HG03025 (cell line): ENCODE data around the gene MAVS.

Source experiments
- ATAC-seq: cut with Tn5 transposase; IDR thresholded peaks from one replicate; pipeline ENCODE4 v1.9.1; 2021; ENCODE audit warnings: mild to moderate bottlenecking, moderate library complexity; ENCODE audit not compliant: unreplicated experiment, low FRiP score

MAVS gene

DNA sequence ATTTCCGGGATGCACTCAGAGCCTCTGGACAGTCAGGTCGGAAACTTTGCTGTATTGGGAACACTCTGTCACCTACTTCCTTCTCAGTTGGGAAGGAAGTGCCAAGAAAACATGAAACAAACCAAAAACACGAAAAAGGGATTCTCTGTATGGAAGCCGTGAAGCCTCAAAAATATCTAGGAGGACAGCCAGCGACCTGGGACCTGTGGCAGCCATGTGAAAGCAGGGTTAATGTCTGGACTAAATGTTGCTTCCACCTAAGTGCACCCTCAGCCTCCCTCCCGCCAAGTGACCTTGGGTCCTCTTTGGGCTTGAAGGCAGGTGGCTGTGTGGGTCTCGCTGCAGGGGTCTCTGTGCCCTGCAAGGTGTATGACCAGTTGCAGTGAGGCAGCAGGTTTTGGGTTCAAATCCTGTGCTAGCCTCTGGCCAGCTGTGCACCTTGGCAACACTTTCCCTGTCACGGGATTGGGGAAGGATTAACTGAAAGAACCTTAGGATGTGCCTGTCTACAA lies 851 bp downstream of the MAVS start:
- ATAC-seq, result no peak

DNA sequence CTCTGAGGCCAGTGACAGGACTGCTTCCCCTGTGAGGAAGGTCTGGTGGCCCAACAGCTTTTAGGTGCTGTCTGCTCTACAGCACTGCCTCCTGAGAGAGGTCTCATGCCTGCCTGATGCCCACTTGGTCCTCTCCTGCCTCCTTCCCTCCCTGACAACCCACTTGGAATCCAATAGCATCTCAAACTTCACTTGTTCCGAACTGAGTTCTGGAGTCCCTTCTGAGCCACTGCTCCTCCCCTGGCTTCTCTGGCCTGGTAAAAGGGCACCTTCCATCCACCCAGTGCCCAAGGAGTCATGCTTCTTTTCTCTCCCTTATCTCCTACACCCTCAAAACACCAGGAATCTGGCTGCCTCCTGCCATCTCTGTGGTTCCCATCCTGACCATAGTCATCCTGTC lies 1.9 kb downstream of the MAVS start:
- ATAC-seq, result no peak

DNA sequence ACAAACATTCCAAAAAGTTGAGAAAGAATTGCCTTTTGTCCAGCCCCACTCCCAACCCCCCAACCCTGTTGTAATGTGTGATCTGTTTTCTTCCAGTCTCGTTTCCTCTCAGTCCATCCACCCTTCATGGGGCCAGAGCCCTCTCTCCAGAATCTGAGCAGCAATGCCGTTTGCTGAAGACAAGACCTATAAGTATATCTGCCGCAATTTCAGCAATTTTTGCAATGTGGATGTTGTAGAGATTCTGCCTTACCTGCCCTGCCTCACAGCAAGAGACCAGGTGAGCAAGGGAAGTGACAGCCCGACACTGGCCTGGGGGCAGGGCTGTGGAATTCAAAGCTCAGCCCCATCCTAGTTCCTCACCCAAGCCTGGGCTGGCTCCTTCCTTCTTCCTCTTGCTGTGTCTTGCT lies 7.8 kb downstream of the MAVS start:
- ATAC-seq, result no peak

DNA sequence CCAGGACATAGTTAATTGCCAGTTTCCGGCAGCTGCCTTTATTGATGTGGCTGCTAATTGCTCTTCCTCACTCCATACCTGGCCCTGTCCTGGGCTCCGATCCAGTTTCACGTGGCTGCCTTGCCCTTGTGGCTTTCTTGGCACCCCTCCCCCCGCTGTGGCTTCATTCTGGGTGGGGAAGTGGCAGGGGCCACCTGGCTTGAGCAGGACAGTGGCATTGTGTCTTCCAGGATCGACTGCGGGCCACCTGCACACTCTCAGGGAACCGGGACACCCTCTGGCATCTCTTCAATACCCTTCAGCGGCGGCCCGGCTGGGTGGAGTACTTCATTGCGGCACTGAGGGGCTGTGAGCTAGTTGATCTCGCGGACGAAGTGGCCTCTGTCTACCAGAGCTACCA lies 10.8 kb downstream of the MAVS start:
- no peak for ATAC-seq

DNA sequence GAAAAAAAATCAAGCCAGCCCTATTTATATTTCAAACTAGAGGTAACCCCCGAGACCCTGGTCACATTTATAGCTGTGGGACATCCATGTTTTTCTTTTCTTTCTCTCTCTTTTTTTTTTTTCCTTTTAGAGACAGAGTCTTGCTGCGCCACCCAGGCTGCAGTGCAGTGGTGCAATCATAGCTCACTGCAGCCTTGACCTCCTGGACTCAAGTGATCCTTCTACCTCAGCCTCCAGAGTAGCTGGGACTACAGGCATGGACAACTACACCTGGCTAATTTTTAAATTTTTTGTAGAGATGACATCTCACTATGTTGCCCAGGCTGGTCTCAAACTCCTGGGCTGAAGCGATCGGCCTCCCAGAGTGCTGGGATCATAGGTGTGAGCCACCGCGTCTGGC lies 12.1 kb downstream of the MAVS start:
- ATAC-seq, result no peak

DNA sequence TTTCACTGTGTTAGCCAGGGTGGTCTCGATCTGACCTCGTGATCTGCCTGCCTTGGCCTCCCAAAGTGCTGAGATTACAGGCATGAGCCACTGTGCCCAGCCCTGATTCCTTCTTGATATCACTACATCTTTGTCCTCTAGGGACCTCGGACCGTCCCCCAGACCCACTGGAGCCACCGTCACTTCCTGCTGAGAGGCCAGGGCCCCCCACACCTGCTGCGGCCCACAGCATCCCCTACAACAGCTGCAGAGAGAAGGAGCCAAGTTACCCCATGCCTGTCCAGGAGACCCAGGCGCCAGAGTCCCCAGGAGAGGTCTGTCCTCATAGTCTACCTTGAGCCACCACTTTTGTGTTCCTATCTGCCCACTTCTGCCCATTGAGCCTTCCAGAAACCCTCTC lies 14.6 kb downstream of the MAVS start:
- ATAC-seq, result no peak

DNA sequence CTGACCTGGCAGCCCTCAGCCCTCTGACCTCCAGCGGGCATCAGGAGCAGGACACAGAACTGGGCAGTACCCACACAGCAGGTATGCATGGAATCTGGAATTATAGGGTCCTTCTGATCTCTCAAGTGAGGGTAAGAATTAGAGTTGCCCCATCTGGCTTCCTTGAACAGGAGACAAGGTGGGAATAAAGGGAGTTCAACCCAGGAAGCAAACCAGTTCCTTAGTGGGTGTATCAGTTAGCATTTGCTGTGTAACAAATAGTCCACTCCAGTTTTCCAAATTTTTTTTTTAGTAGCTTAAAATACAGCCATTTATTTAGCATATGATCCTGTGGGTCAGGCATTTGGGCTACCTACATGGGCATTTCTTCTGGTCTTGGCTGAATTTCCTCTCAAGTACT lies 15.7 kb downstream of the MAVS start:
- ATAC-seq, result no peak

DNA sequence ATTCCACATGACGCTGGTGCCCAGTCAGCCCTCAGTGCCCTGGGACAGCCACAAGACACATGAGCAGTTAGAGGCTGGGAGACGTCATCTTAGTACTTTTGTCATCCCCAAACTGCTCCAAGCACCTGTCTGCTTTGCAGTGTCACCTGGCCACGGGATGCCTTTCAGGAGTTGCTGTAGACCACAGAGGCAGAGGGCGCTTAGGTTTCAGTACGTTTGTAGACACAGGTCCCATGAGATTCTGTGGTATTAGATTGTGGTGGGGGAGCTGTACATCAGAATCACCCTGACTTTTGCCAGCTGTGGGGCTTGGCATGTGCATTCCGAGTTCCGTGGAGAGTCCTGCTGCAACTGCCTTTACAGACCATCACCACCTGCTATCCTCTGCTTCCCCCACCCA lies 16.7 kb downstream of the MAVS start:
- no peak for ATAC-seq

DNA sequence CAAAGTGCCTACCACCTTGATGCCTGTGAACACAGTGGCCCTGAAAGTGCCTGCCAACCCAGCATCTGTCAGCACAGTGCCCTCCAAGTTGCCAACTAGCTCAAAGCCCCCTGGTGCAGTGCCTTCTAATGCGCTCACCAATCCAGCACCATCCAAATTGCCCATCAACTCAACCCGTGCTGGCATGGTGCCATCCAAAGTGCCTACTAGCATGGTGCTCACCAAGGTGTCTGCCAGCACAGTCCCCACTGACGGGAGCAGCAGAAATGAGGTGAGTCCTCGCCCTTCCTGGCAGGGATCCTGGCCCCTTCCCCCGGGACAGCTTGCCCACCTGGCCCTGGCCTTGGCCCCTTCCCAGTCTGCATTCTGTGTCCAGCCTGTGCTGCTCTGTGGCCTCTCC lies 17.9 kb downstream of the MAVS start:
- ATAC-seq, result no peak

DNA sequence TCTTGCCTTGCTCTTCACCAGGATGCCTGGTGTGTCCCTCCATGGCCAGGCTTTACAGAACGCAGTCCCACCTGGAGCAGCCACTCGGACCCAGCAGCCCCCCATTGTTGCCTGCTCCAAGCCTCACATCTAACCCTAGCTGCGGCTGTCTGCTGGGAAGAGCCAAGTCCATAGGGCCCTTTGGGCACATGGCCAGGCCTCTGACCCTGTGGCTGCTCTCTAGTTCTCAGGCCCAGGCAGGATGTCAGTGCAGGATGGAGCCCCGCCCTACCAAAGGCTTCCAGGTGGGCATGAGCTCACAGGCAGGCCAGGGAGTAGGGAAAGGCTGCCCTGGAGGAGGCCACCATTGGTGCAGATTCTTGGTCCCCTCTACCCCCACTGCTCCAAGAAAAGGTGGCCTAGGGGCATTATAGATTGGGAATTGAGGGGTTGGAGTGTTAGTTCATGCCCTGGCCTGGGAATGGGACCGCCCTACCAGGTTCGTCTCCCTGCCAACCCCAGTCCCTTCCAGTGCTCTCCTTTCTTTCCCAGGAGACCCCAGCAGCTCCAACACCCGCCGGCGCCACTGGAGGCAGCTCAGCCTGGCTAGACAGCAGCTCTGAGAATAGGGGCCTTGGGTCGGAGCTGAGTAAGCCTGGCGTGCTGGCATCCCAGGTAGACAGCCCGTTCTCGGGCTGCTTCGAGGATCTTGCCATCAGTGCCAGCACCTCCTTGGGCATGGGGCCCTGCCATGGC lies 18.7 kb downstream of the MAVS start:
- no peak for ATAC-seq

DNA sequence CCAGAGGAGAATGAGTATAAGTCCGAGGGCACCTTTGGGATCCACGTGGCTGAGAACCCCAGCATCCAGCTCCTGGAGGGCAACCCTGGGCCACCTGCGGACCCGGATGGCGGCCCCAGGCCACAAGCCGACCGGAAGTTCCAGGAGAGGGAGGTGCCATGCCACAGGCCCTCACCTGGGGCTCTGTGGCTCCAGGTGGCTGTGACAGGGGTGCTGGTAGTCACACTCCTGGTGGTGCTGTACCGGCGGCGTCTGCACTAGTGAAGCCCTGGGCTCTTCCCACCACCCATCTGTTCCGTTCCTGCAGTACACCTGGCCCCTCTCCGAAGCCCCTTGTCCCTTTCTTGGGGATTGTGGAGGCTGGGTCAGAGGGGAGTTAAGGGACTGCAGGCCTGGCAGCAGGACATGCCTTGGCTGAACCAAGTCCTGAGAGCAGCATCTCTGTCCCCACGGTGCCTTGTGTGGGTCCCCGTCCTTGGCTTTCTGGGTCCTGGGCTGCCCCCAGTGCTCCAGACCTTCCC lies 19.3 kb downstream of the MAVS start:
- no peak for ATAC-seq

DNA sequence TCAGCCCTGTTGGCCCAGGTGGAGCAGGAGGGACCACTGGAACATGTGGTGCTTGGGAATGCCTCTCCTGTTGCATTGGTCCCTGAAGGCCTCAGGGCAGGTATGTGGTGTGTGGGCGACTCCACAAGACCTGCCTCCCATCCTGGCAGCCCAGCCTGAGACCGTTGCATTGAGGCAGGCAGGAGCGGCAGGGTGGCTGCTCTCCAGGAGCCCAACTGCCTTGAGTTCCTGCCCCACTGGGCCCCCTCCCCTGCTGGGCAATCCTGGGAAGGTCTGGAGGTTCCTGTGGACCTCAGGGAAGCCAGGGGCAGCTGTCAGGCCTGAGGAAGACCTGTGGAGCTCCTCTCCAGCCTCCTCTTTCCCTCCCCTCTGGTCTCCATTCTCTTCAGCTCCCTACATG lies 19.8 kb downstream of the MAVS start:
- ATAC-seq, result no peak

DNA sequence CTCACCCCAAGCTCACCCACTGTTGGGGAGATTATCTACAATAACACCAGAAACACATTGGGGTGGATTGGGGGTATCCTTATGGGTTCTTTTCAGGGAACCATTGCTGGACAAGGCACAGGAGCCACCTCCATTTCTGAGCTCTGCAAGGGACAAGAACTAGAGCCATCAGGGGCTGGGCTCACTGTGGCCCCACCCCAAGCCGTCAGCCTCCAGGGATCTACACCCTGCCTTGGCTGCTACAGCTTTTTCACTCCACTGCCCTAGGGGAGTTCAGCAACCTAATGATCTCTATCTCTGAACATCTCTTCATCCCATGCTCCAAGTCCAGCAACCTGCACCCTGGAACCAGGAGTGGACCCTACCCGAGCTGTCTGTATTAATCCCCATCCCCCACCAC lies 21.2 kb downstream of the MAVS start:
- no peak for ATAC-seq

DNA sequence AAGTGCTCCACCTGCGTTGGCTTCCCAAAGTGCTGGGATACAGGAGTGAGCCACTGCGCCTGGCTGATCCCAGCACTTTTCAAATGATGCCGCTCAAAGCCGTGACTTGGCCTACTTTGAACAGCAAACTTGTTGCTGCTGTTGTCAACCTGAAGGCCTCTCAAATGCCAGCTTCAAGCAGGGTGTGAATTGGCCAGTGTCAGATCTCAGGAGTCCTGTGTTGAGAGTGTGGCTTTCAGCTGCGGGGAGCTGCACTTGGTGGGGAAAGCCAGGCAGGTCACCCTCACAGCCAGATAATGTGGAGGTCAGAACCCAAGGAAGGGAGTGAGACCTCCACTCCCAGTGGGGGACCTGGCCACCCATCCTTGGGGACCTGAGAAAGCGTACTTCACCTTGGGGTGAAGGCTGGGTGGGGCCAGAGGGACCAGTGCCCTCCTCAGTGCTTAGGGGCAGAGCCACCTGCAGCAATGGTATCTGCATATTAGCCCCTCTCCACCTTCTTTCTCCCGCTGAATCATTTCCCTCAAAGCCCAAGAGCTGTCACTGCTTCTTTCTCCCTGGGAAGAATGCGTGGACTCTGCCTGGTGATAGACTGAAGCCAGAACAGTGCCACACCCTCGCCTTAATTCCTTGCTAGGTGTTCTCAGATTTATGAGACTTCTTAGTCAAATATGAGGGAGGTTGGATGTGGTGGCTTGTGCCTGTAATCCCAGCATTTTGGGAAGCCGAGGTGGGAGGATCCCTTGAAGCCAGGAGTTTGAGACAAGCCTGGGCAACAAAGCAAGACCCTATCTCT lies 23.4 kb downstream of the MAVS start:
- ATAC-seq, result no peak

DNA sequence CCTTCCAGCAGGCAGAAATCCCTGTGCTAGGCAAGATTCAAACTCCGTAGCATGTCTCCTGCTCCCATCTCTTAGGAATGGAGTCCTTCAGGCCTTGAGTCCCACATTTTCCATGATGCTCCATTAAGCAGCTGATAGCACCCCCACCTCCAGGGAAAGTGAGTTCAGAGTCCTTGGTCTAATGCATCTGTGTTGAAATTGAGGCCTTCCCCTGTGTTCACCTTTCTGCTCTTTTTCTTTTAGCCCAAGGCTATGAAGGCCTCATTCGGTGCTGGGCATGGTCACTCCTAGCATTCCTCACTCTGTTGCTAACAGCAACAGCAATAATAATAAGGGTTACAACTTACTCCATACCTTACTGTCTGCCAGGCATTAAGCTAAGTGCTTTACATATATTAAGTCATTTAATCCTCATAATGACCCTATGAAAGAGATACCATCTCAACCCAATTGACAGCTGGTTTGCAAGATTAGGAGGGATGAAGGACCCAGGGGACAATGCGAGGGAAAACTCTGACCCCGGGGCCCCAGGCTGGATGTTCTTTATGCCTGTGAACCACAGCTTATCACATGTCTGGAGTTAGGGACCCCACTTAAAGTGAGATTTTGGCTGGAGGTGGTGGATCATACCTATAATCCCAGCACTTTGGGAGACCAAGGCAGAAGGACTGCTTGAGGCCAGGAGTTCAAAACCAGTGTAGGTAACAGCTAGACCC lies 25.1 kb downstream of the MAVS start:
- ATAC-seq, result no peak

DNA sequence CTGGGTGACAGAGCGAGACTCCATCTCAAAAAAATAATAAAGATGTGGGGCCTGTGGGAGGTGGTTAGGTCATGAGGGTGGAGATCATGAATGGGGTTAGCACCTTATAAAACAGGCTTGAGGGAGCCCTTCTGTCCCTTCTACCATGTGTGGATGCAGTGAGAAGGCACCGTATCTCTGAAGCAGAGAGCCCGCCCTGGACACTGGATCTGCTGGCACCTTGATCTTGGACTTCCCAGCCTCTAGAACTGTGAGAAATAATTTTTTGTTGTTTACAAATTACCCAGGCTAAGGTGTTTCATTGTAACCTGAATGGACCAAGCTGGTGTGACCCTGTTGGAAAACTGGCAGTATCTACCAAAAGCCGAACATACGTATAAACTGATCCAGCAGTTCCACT lies 26.9 kb downstream of the MAVS start:
- ATAC-seq, result no peak

DNA sequence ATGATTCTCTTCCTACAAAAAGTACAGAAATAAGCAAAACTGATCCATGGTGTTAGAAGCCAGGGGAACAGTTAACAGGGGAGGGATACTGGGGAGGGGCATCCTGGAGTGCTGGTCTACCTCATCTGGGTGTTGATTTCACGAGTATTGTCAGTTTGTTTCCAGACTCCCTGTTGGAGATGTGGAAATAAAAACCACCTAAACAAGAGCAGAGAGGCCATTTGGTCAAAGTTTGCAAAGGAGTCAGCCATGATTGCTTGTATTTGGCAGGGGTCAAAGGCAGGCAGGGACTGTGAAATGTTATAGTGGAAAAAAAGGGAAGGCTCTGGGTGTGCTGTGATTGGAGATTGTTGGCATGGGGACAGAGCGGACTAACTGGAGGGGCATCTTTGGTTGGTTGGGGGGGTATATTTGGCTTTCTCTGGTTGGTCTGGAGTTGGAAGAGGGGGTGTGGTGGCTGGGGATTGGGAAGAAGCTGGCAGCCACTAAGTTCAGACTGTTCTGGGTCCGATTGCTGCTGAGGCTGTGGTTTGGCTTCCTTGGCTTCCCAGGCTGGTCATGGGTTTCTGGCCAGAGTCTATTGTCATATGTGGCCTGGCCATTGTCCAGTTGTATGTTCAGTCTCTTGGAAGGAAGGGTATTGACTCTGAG lies 27.7 kb downstream of the MAVS start:
- no peak for ATAC-seq

DNA sequence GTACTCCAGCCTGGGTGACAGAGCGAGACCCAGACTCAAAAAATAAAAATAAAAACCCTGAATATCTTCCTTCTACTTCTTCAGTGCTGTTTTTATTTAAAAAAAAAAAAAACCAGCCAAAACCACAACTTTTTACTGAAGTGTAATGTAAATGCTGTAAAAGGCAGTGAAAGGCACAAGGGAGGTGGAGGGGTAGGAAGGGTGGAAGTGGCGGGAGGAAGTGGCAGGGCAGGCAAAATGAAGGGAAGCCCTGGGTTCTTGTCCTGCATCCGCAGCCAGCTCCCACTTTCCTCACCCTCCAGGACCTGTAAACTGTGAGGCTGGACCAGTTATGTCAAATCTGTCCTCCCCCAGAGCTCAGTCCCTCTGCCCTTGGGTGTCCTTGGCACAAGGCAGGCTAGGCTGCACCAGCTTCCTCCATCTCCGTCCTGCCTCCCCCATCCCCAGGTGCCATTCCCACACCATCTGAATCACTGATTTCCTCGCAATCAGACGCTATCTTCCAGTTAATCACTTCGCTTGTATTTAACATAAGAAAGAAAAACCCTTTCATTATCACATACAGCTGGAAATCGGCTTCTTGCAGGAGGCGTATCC lies 28.8 kb downstream of the MAVS start:
- ATAC-seq, result no peak

DNA sequence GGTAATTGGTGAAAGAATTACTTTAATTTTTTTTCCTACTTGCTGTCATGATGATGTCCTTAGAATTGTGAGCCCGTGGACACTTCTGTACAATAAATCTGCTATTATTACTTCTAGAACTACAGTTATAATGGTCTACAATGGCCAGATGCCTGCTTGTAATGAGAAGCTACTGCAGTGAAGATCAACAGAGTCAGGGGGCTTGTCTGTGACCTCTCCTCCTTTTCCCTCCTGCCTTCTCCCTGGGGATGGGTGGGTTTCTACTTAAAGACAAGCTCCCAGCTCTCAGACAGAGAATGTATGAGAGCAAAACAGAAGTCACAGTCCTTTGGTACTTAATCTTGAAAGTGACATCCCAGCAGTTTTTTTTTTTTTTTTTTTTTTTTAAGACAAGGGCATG lies 29.4 kb downstream of the MAVS start:
- no peak for ATAC-seq

DNA sequence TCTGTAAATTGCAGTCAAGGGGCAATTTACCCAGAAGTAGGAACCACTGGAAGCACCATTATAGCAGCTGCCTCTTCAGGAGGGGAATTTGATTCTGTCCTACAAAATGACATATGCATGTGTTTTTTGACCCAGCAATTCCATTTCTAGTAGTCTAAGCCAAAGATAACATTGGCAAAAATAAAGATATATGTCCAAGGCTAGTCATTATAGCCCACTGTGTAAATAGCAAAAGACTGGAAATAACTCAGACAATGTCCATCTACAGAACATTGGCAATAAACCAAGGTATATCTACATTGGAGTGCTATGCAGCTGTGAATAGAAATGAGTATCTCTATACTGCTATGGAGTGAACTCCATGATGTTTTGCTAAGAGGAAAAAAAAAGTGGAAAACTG lies 30.0 kb downstream of the MAVS start:
- ATAC-seq, result no peak
